GM12878 (cell line): ENCODE results near the gene SCAANT1. TPM values are rescaled to one million over a fixed set of nuclear protein-coding genes. Genes with fewer than 3 reads are reported as not detected.

ENCODE experiments used
- BMI1 ChIP-seq: fragments of 450-650 bp; IDR thresholded peaks from 2 replicates; pipeline ENCODE4 v1.6.1; 2016; ENCODE audit warnings: mild to moderate bottlenecking, moderate library complexity, borderline replicate concordance
- CBFB ChIP-seq: IDR thresholded peaks from 2 replicates; pipeline ENCODE4 v1.6.1; 2016; ENCODE audit warnings: antibody characterized with exemption, low read depth
- CHD1 ChIP-seq: IDR thresholded peaks from 2 replicates; pipeline ENCODE4 v1.6.1; 2012; ENCODE audit warnings: low read depth, low read length, improper control_type of control experiment
- CHD2 ChIP-seq: IDR thresholded peaks from 2 replicates; pipeline ENCODE4 v1.6.1; 2011; ENCODE audit warnings: low read depth, low read length, improper control_type of control experiment, borderline replicate concordance
- CHD4 ChIP-seq: fragments of 200-600 bp; sonication (generic); IDR thresholded peaks from 2 replicates; pipeline ENCODE4 v1.6.1; 2016; ENCODE audit warnings: mild to moderate bottlenecking
- ETV6 ChIP-seq, 2 experiments: fragments of 450-650 bp in 1 of 2; IDR thresholded peaks in 1 of 2; conservative IDR thresholded peaks in 1 of 2; 2 replicates each; pipeline ENCODE4 v1.6.1; 2014; ENCODE audit warnings: antibody characterized with exemption in 1 of 2, borderline replicate concordance in 1 of 2, low read depth in 1 of 2, mild to moderate bottlenecking in 1 of 2, moderate library complexity in 1 of 2
- EZH2 ChIP-seq: IDR thresholded peaks from 2 replicates; pipeline ENCODE4 v1.6.1; 2012; ENCODE audit warnings: low read depth, mild to moderate bottlenecking, control low read depth, inconsistent platforms, low read length, borderline replicate concordance; ENCODE audit not compliant: control insufficient read depth
- HDAC6 ChIP-seq: fragments of 200-600 bp; sonication (generic); IDR thresholded peaks from one replicate; pipeline ENCODE4 v1.8.0; 2017; ENCODE audit warnings: antibody characterized with exemption; ENCODE audit not compliant: unreplicated experiment
- HDGF ChIP-seq: fragments of 450-650 bp; IDR thresholded peaks from 2 replicates; pipeline ENCODE4 v1.6.1; 2016; ENCODE audit warnings: antibody characterized with exemption
- PBX3 ChIP-seq: IDR thresholded peaks from 2 replicates; pipeline ENCODE4 v1.6.1; 2011; ENCODE audit warnings: mild to moderate bottlenecking, low read depth, low read length, moderate library complexity; ENCODE audit not compliant: insufficient replicate concordance
- POLR2A ChIP-seq: IDR thresholded peaks from 2 replicates; pipeline ENCODE4 v1.6.1; 2011; ENCODE audit warnings: low read depth, mild to moderate bottlenecking, low read length
- polyA plus RNA-seq, 11 experiments: library from polyadenylated mRNA; depleted of rRNA in 4 of 11; unstranded in 6 of 11; stranded (reverse) in 5 of 11; fragments of >200 nt; fragmentation: Nextera tagmentation in 4 of 11; fragmentation: Illumina TruSeq in 1 of 11; extraction: Ambion mirVana in 4 of 11; extraction: Trizol in 1 of 11; gene quantifications; 1 replicate in 1 of 11; 2 replicates in 10 of 11; pipeline versions ENCODE4 v1.2.1 to v1.2.3, GENCODE V29; 2011 to 2016; ENCODE audit warnings: inconsistent platforms in 2 of 11, missing spikeins in 2 of 11, low read depth in 1 of 11
- total RNA-seq, 4 experiments: library from RNA; depleted of rRNA in 3 of 4; stranded (reverse); fragments of >200 nt in 3 of 4; fragmentation: Illumina TruSeq in 1 of 4; extraction: Trizol in 1 of 4; gene quantifications; 2 replicates each; pipeline versions ENCODE4 v1.2.1 to v1.2.3, GENCODE V29; 2013 to 2021

The SCAANT1 gene
- total and polyA plus RNA-seq, 10 of the 15 experiments (the other 5 are each of a cell fraction or from before 2014, with no cell fraction given): 0.60 to 1.7 (median 0.95) TPM; not detected in 6

- TF ChIP-seq HDAC6: no peak
- no peak; a peak in 1 of 4 replicates for TF ChIP-seq ETV6 (conservative IDR thresholded peaks at IDR 0.05 in 1 of 2, IDR thresholded peaks at IDR 0.05 in 1 of 2; ENCODE audit: borderline replicate concordance in 1 of 2, low read depth in 1 of 2)
- no peak for TF ChIP-seq HDGF
- no peak for TF ChIP-seq POLR2A
- no peak for TF ChIP-seq BMI1
- no peak for TF ChIP-seq PBX3
- no peak for TF ChIP-seq CHD2
- TF ChIP-seq CBFB: no peak
- TF ChIP-seq CHD1: no peak
- no peak for TF ChIP-seq EZH2
- no peak for TF ChIP-seq CHD4
Observed at GRCh38 chr3:63940389-63940757, 28.2 kb upstream of the SCAANT1 start (continued).
